Gastrocnemius medialis (tissue), 4 donors: ENCODE results near the gene VRK3.

Experiments used
- POLR2A ChIP-seq, 2 donors: fragments of 450-650 bp; IDR thresholded peaks; one replicate each; pipeline ENCODE4 v1.6.1; 2017; ENCODE audit warnings: antibody characterized with exemption in 2 of 2, mild to moderate bottlenecking in 2 of 2, moderate library complexity in 2 of 2
- TF ChIP-seq, protein P1 (sequence below), 5 experiments: fragments of 450-650 bp in 3 of 5; fragments of 200-600 bp in 2 of 5; sonication (generic) in 2 of 5; IDR thresholded peaks in 4 of 5; conservative IDR thresholded peaks in 1 of 5; 1 replicate in 4 of 5; 2 replicates in 1 of 5; pipeline ENCODE4 v1.5.1; 2016 to 2019; ENCODE audit warnings: antibody characterized with exemption in 5 of 5, mild to moderate bottlenecking in 3 of 5, moderate library complexity in 3 of 5

DNA sequence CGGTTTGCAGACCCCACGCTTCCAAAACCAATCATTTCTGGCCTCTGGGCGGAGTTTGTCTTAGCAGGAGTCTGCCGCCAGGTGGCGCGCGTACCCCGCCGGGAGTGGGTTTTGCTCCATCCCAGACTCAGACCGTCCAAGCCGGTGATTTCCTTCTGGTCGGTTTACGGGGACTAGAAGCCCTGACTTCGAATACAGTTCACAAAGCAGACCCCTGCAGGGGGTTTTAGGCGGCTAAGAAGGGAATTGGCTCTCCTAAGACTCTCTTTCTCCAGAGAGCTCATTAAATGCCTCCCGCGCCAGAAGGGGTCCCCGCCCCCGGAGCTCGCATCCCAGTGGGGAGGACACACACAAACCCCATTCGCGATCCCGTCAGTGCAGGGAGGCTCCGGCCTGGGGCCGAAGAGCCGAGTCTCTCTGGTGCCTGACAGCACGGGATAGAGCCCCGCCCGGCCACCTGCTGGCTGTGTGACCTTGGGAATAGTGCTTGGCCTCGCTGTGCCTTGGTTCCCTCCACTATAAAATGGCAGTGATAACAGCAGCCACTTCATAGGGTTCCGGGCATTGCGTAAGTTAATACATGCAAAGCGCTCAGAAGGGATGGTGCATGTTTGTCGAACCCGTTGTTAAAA lies 87.3 kb downstream of the VRK3 start:
- TF ChIP-seq, protein P1, sequence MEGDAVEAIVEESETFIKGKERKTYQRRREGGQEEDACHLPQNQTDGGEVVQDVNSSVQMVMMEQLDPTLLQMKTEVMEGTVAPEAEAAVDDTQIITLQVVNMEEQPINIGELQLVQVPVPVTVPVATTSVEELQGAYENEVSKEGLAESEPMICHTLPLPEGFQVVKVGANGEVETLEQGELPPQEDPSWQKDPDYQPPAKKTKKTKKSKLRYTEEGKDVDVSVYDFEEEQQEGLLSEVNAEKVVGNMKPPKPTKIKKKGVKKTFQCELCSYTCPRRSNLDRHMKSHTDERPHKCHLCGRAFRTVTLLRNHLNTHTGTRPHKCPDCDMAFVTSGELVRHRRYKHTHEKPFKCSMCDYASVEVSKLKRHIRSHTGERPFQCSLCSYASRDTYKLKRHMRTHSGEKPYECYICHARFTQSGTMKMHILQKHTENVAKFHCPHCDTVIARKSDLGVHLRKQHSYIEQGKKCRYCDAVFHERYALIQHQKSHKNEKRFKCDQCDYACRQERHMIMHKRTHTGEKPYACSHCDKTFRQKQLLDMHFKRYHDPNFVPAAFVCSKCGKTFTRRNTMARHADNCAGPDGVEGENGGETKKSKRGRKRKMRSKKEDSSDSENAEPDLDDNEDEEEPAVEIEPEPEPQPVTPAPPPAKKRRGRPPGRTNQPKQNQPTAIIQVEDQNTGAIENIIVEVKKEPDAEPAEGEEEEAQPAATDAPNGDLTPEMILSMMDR (IDR thresholded peaks at IDR 0.05 in 4 of 5, conservative IDR thresholded peaks at IDR 0.05 in 1 of 5), result peak; percentile 88 to 99 (median 94)
- TF ChIP-seq POLR2A (IDR thresholded peaks at IDR 0.05), result no peak
